ENCODE results near the gene CDS2.

CDS2 gene

GRCh38 chr20:5212907-5213487 is 86.2 kb downstream of the CDS2 start:
- DNase-seq (ENCODE audit: insufficient read length, low spot score) (no peak), FAIRE-seq (no peak)
- no peak for TF ChIP-seq POLR2A (IDR thresholded peaks at IDR 0.05; ENCODE audit: low read depth, low read length)

- no peak for FAIRE-seq
- no peak for TF ChIP-seq POLR2A (IDR thresholded peaks at IDR 0.05; ENCODE audit: low read depth, low read length)
- no peak for DNase-seq (ENCODE audit: insufficient read length, low spot score)
These were observed 88.0 kb downstream of the CDS2 start for GRCh38 chr20:5214826-5215225.

GRCh38 chr20:5215672-5216304 is 89.0 kb downstream of the CDS2 start:
- FAIRE-seq = no peak
- no peak for DNase-seq (ENCODE audit: insufficient read length, low spot score)
- TF ChIP-seq POLR2A (IDR thresholded peaks at IDR 0.05; ENCODE audit: low read depth, low read length) = no peak

- DNase-seq (ENCODE audit: insufficient read length, low spot score) (no peak), FAIRE-seq (no peak)
- no peak for TF ChIP-seq POLR2A (IDR thresholded peaks at IDR 0.05; ENCODE audit: low read depth, low read length)
These were observed 89.9 kb downstream of the CDS2 start for GRCh38 chr20:5216663-5217062.

GRCh38 chr20:5217616-5218015 is 90.8 kb downstream of the CDS2 start:
- FAIRE-seq = no peak
- no peak for TF ChIP-seq POLR2A (IDR thresholded peaks at IDR 0.05; ENCODE audit: low read depth, low read length)
- no peak for DNase-seq (ENCODE audit: insufficient read length, low spot score)

- TF ChIP-seq POLR2A (IDR thresholded peaks at IDR 0.05; ENCODE audit: low read depth, low read length) = no peak
- FAIRE-seq (no peak), DNase-seq (ENCODE audit: insufficient read length, low spot score) (no peak)
These were observed 93.7 kb downstream of the CDS2 start for GRCh38 chr20:5220321-5221060.

- no peak for FAIRE-seq
- DNase-seq (ENCODE audit: insufficient read length, low spot score) = no peak
- TF ChIP-seq POLR2A (IDR thresholded peaks at IDR 0.05; ENCODE audit: low read depth, low read length) = no peak
These were observed 94.2 kb downstream of the CDS2 start for GRCh38 chr20:5221061-5221430.

GRCh38 chr20:5222919-5223634 is 96.3 kb downstream of the CDS2 start:
- FAIRE-seq = no peak
- no peak for TF ChIP-seq POLR2A (IDR thresholded peaks at IDR 0.05; ENCODE audit: low read depth, low read length)
- DNase-seq (ENCODE audit: insufficient read length, low spot score) = peak; percentile 56

- no peak for TF ChIP-seq POLR2A (IDR thresholded peaks at IDR 0.05; ENCODE audit: low read depth, low read length)
- FAIRE-seq (no peak), DNase-seq (ENCODE audit: insufficient read length, low spot score) (no peak)
These were observed 103.7 kb downstream of the CDS2 start for GRCh38 chr20:5230544-5230943.

- no peak for TF ChIP-seq POLR2A (IDR thresholded peaks at IDR 0.05; ENCODE audit: low read depth, low read length)
- no peak for FAIRE-seq
- no peak for DNase-seq (ENCODE audit: insufficient read length, low spot score)
These were observed 107.3 kb downstream of the CDS2 start for GRCh38 chr20:5234158-5234557.

GRCh38 chr20:5234978-5235377 is 108.2 kb downstream of the CDS2 start:
- no peak for TF ChIP-seq POLR2A (IDR thresholded peaks at IDR 0.05; ENCODE audit: low read depth, low read length)
- FAIRE-seq (no peak), DNase-seq (ENCODE audit: insufficient read length, low spot score) (no peak)

Data from H54 (cell line).